Measurements from ENCODE around the gene TOX3. TPM values are rescaled to one million over a fixed set of nuclear protein-coding genes. Genes with fewer than 3 reads are reported as not detected.

Gene TOX3
- total RNA-seq, 1 donor from 2014 or later, result not detected

GRCh38 chr16:52554334-52554733 is 7.4 kb upstream of the TOX3 start:
- Mint-ChIP-seq H3K27me3 (ENCODE audit: low read depth) (peaks cover 44% of the 10 kb centered on the region), H3K9me3 (ENCODE audit: low read depth) (no peaks in the 10 kb centered on the region), H3K4me1 (ENCODE audit: low read depth) (no peaks in the 10 kb centered on the region), H3K27ac (ENCODE audit: unreplicated experiment) (no peak overlapping the region), H3K36me3 (ENCODE audit: low read depth) (no peaks in the 10 kb centered on the region), H3K4me3 (ENCODE audit: unreplicated experiment) (no peak overlapping the region)
- TF ChIP-seq, protein P1, sequence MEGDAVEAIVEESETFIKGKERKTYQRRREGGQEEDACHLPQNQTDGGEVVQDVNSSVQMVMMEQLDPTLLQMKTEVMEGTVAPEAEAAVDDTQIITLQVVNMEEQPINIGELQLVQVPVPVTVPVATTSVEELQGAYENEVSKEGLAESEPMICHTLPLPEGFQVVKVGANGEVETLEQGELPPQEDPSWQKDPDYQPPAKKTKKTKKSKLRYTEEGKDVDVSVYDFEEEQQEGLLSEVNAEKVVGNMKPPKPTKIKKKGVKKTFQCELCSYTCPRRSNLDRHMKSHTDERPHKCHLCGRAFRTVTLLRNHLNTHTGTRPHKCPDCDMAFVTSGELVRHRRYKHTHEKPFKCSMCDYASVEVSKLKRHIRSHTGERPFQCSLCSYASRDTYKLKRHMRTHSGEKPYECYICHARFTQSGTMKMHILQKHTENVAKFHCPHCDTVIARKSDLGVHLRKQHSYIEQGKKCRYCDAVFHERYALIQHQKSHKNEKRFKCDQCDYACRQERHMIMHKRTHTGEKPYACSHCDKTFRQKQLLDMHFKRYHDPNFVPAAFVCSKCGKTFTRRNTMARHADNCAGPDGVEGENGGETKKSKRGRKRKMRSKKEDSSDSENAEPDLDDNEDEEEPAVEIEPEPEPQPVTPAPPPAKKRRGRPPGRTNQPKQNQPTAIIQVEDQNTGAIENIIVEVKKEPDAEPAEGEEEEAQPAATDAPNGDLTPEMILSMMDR (IDR thresholded peaks at IDR 0.05), result no peak
- DNase-seq (ENCODE audit: low spot score), result no peak

GRCh38 chr16:52553322-52553721 is 6.4 kb upstream of the TOX3 start:
- TF ChIP-seq, protein P1 (IDR thresholded peaks at IDR 0.05), result peak; percentile 46
- H3K4me3 Mint-ChIP-seq (ENCODE audit: unreplicated experiment), result no peak overlapping the region
- DNase-seq (ENCODE audit: low spot score), result no peak
- H3K27me3 Mint-ChIP-seq (ENCODE audit: low read depth), result peaks cover 53% of the 10 kb centered on the region
- no peak overlapping the region for H3K27ac Mint-ChIP-seq (ENCODE audit: unreplicated experiment)
- H3K36me3 Mint-ChIP-seq (ENCODE audit: low read depth), result no peaks in the 10 kb centered on the region
- H3K4me1 Mint-ChIP-seq (ENCODE audit: low read depth), result no peaks in the 10 kb centered on the region
- no peaks in the 10 kb centered on the region for H3K9me3 Mint-ChIP-seq (ENCODE audit: low read depth)

- no peaks in the 10 kb centered on the region for H3K36me3 Mint-ChIP-seq (ENCODE audit: low read depth)
- H3K4me3 Mint-ChIP-seq (ENCODE audit: unreplicated experiment), result no peak overlapping the region
- H3K27me3 Mint-ChIP-seq (ENCODE audit: low read depth), result peaks cover 60% of the 10 kb centered on the region
- no peaks in the 10 kb centered on the region for H3K9me3 Mint-ChIP-seq (ENCODE audit: low read depth)
- DNase-seq (ENCODE audit: low spot score), result no peak
- peaks cover 2% of the 10 kb centered on the region for H3K4me1 Mint-ChIP-seq (ENCODE audit: low read depth)
- H3K27ac Mint-ChIP-seq (ENCODE audit: unreplicated experiment), result no peak overlapping the region
- TF ChIP-seq, protein P1 (IDR thresholded peaks at IDR 0.05), result no peak
Observed at GRCh38 chr16:52552643-52553042, 5.7 kb upstream of the TOX3 start.

GRCh38 chr16:52549011-52549692 is 2.2 kb upstream of the TOX3 start:
- Mint-ChIP-seq H3K9me3 (ENCODE audit: low read depth) (no peaks in the 10 kb centered on the region), H3K36me3 (ENCODE audit: low read depth) (no peaks in the 10 kb centered on the region), H3K27me3 (ENCODE audit: low read depth) (peaks cover 64% of the 10 kb centered on the region), H3K4me1 (ENCODE audit: low read depth) (peaks cover 19% of the 10 kb centered on the region), H3K4me3 (ENCODE audit: unreplicated experiment) (no peak overlapping the region), H3K27ac (ENCODE audit: unreplicated experiment) (no peak overlapping the region)
- TF ChIP-seq, protein P1 (IDR thresholded peaks at IDR 0.05), result peak; percentile 68
- no peak for DNase-seq (ENCODE audit: low spot score)

- TF ChIP-seq, protein P1 (IDR thresholded peaks at IDR 0.05), result no peak
- no peaks in the 10 kb centered on the region for H3K9me3 Mint-ChIP-seq (ENCODE audit: low read depth)
- no peak overlapping the region for H3K27ac Mint-ChIP-seq (ENCODE audit: unreplicated experiment)
- DNase-seq (ENCODE audit: low spot score), result no peak
- H3K4me3 Mint-ChIP-seq (ENCODE audit: unreplicated experiment), result no peak overlapping the region
- H3K36me3 Mint-ChIP-seq (ENCODE audit: low read depth), result no peaks in the 10 kb centered on the region
- H3K4me1 Mint-ChIP-seq (ENCODE audit: low read depth), result peaks cover 19% of the 10 kb centered on the region
- peaks cover 62% of the 10 kb centered on the region for H3K27me3 Mint-ChIP-seq (ENCODE audit: low read depth)
Observed at GRCh38 chr16:52548261-52549010, 1.5 kb upstream of the TOX3 start.

Data from chondrocyte (in vitro differentiated cells).